GM23338 (cell line): ENCODE results near the gene GADD45GIP1. TPM values are rescaled to one million over a fixed set of nuclear protein-coding genes. Genes with fewer than 3 reads are reported as not detected.
A peak's percentile ranks its signal among the peaks of the same experiment; 100 is the strongest.

Experiments
- ATAC-seq: fragments of 200-7000 bp; cut with Tn5 transposase; 3 replicates; pipeline ENCODE4 v1.9.1; 2020
- DNase-seq: peaks from one replicate; pipeline ENCODE4 v3.0.0-alpha.2; 2015; ENCODE audit warnings: low spot score
- H2AFZ ChIP-seq: fragments of 200-600 bp; sonication (generic); 2 replicates; pipeline ENCODE4 v1.8.0; 2016; ENCODE audit warnings: antibody characterized with exemption, mild to moderate bottlenecking, moderate library complexity
- H3F3A ChIP-seq: fragments of 200-600 bp; sonication (generic); replicated peaks from 2 replicates; pipeline ENCODE4 v1.8.0; 2017; ENCODE audit warnings: antibody characterized with exemption, mixed run types, low read depth
- H3K27ac ChIP-seq: fragments of 200-600 bp; sonication (generic); 2 replicates; pipeline ENCODE4 v1.6.1; 2016; ENCODE audit warnings: low read depth
- H3K27me3 ChIP-seq: fragments of 200-600 bp; sonication (generic); 2 replicates; pipeline ENCODE4 v1.8.0; 2016; ENCODE audit warnings: mild to moderate bottlenecking, mixed run types, moderate library complexity; ENCODE audit not compliant: insufficient read depth
- H3K36me3 ChIP-seq: fragments of 200-600 bp; sonication (generic); 2 replicates; pipeline ENCODE4 v1.8.0; 2016; ENCODE audit warnings: mild to moderate bottlenecking; ENCODE audit not compliant: insufficient read depth
- H3K4me1 ChIP-seq: fragments of 200-600 bp; sonication (generic); 2 replicates; pipeline ENCODE4 v1.8.0; 2016; ENCODE audit warnings: mild to moderate bottlenecking, moderate library complexity; ENCODE audit not compliant: insufficient read depth
- H3K4me2 ChIP-seq: fragments of 200-600 bp; sonication (generic); 2 replicates; pipeline ENCODE4 v1.7.1; 2017; ENCODE audit warnings: mixed run types
- H3K4me3 ChIP-seq: fragments of 200-600 bp; sonication (generic); 2 replicates; pipeline ENCODE4 v1.6.1; 2016; ENCODE audit warnings: mixed run types
- H3K79me2 ChIP-seq: fragments of 200-600 bp; sonication (generic); replicated peaks from 2 replicates; pipeline ENCODE4 v1.8.0; 2017; ENCODE audit warnings: mild to moderate bottlenecking; ENCODE audit not compliant: insufficient read depth
- H3K9me2 ChIP-seq: fragments of 200-600 bp; sonication (generic); 2 replicates; pipeline ENCODE4 v1.8.0; 2017; ENCODE audit not compliant: insufficient read depth
- H4K20me1 ChIP-seq: fragments of 200-600 bp; sonication (generic); replicated peaks from 2 replicates; pipeline ENCODE4 v1.8.0; 2017; ENCODE audit warnings: mild to moderate bottlenecking; ENCODE audit not compliant: insufficient read depth
- H3K27ac Mint-ChIP-seq: 2 replicates; pipeline ENCODE4 v1.8.0; 2020; ENCODE audit warnings: inconsistent platforms, mild to moderate bottlenecking, moderate library complexity, mixed read lengths
- H3K27me3 Mint-ChIP-seq: 3 replicates; pipeline ENCODE4 v1.8.0; 2022; ENCODE audit warnings: low read depth, mild to moderate bottlenecking, moderate library complexity, mixed read lengths, inconsistent platforms; ENCODE audit not compliant: insufficient read depth, poor library complexity
- H3K36me3 Mint-ChIP-seq: 3 replicates; pipeline ENCODE4 v1.8.0; 2021; ENCODE audit warnings: low read depth, mild to moderate bottlenecking, inconsistent platforms, moderate library complexity, mixed read lengths
- H3K4me1 Mint-ChIP-seq: 3 replicates; pipeline ENCODE4 v1.8.0; 2020; ENCODE audit warnings: mild to moderate bottlenecking, inconsistent platforms, mixed read lengths
- H3K4me3 Mint-ChIP-seq: 3 replicates; pipeline ENCODE4 v1.8.0; 2021; ENCODE audit warnings: moderate library complexity, mild to moderate bottlenecking, inconsistent platforms, mixed read lengths
- H3K9me3 Mint-ChIP-seq: 3 replicates; pipeline ENCODE4 v1.8.0; 2020; ENCODE audit warnings: moderate library complexity, mild to moderate bottlenecking, inconsistent platforms, mixed read lengths
- EZH2 ChIP-seq: fragments of 200-600 bp; sonication (generic); IDR thresholded peaks from one replicate; pipeline ENCODE4 v1.8.0; 2017; ENCODE audit warnings: antibody characterized with exemption, mild to moderate bottlenecking, low read depth; ENCODE audit not compliant: unreplicated experiment
- STAT1 ChIP-seq: IDR thresholded peaks from one replicate; pipeline ENCODE4 v1.6.1; 2016; ENCODE audit warnings: antibody characterized with exemption; ENCODE audit not compliant: unreplicated experiment
- ZNF331 ChIP-seq: fragments of 250-450 bp; sonication (Bioruptor Pico); IDR thresholded peaks from 2 replicates; pipeline ENCODE4 v1.5.0; 2020; ENCODE audit warnings: low read depth, mild to moderate bottlenecking, moderate library complexity
- polyA plus RNA-seq: library from polyadenylated mRNA; unstranded; fragments of >200 nt; fragmentation: Nextera tagmentation; extraction: Ambion mirVana; gene quantifications from 2 replicates; pipeline ENCODE4 v1.2.1, GENCODE V29; 2016
- total RNA-seq: library from RNA; depleted of rRNA; stranded (reverse); fragments of >200 nt; shearing (Covaris generic); gene quantifications from 2 replicates; pipeline ENCODE4 v1.2.3, GENCODE V29; 2014
- TF ChIP-seq, protein P1 (sequence below): IDR thresholded peaks from 2 replicates; pipeline ENCODE4 v1.6.1; 2016; ENCODE audit warnings: antibody characterized with exemption
- TF ChIP-seq, protein P2 (sequence below): fragments of 250-450 bp; sonication (Bioruptor Pico); IDR thresholded peaks from 2 replicates; pipeline ENCODE4 v1.5.0; 2020; ENCODE audit warnings: mild to moderate bottlenecking, moderate library complexity
- TF ChIP-seq, protein P3 (sequence below), 2 experiments: fragments of 200-600 bp in 1 of 2; sonication (generic) in 1 of 2; conservative IDR thresholded peaks; 2 replicates each; pipeline versions ENCODE4 v1.5.1 to v1.6.1; 2016 to 2017; ENCODE audit warnings: antibody characterized with exemption in 2 of 2, low read depth in 2 of 2, mild to moderate bottlenecking in 2 of 2, moderate library complexity in 1 of 2

The GADD45GIP1 gene
- total and polyA plus RNA-seq, 2 experiments from 2014 or later, result 63.9 to 255 TPM

DNA sequence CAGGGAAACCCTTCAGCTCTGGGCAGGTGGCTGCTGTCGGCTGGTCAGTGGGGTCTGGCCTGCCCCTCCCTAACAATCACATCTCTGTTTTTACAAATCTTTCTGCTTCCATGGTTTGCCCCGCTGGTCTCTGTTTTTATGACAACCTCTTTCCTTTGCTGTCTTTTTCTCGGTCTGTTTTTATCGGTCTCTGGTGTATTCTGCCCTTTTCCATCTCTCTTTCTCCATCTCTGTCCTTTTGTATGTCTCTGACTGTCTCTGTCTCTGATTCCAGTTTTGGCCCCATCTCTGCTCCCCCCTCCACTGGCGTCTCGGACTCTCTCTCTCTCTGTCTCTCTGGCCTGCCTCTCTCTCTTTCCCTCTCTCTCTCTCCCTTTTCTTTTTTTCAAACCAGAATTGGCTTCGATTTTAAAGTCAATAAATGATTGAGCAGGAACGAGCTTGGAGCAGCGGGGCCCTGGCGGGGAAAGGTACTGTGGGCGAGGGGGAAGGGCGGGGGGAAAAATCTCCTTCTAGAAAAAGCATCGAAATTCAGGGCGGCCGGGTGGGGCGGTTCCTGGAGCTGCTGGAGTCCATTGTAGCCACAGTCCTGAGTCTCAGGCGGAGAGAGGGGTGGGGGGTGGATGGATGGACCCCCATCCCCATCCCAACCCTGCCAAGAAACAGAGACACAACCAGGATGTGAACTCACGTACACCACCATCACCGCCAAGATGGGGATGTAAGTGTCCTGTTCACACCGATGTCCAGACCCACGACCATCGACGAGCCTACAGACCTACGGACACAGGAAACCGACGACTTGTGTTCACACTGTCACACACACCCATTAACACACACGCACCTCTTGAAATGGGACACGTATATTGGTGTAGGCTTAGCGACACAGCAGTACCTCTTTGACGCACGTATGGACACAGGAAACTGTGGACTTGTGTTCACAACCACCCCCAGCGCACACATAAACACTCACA is 41.2 kb upstream of the GADD45GIP1 start:
- Histone ChIP-seq H3K4me1 (no peaks in the 10 kb centered on the region), H4K20me1 (no peaks in the 10 kb centered on the region; the same call in 1 of the 2 replicates), H3K4me2 (no peak overlapping the region), H3K9me2 (no peaks in the 10 kb centered on the region), H3K36me3 (no peaks in the 10 kb centered on the region), H3K79me2 (no peaks in the 10 kb centered on the region), H3K4me3 (no peak overlapping the region), H3K27me3 (peaks cover 81% of the 10 kb centered on the region), H3K27ac (no peak overlapping the region), H3F3A (peaks cover 8% of the 10 kb centered on the region; the same call in 1 of the 2 replicates), H2AFZ (no peak overlapping the region)
- Mint-ChIP-seq H3K36me3 (peaks cover 4% of the 10 kb centered on the region; the same call in 2 of the 3 replicates), H3K9me3 (peaks cover 5% of the 10 kb centered on the region; the same call in 1 of the 3 replicates), H3K27ac (no peak overlapping the region), H3K27me3 (peaks cover 76% of the 10 kb centered on the region), H3K4me1 (peaks cover 5% of the 10 kb centered on the region), H3K4me3 (no peak overlapping the region; the same call in 2 of the 3 replicates)
- no peak for DNase-seq
- TF ChIP-seq, protein P1, sequence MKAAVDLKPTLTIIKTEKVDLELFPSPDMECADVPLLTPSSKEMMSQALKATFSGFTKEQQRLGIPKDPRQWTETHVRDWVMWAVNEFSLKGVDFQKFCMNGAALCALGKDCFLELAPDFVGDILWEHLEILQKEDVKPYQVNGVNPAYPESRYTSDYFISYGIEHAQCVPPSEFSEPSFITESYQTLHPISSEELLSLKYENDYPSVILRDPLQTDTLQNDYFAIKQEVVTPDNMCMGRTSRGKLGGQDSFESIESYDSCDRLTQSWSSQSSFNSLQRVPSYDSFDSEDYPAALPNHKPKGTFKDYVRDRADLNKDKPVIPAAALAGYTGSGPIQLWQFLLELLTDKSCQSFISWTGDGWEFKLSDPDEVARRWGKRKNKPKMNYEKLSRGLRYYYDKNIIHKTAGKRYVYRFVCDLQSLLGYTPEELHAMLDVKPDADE, result no peak
- TF ChIP-seq EZH2 (peak; percentile 52), STAT1 (no peak), ZNF331 (CRISPR knock-in tag) (no peak)
- TF ChIP-seq, protein P2, sequence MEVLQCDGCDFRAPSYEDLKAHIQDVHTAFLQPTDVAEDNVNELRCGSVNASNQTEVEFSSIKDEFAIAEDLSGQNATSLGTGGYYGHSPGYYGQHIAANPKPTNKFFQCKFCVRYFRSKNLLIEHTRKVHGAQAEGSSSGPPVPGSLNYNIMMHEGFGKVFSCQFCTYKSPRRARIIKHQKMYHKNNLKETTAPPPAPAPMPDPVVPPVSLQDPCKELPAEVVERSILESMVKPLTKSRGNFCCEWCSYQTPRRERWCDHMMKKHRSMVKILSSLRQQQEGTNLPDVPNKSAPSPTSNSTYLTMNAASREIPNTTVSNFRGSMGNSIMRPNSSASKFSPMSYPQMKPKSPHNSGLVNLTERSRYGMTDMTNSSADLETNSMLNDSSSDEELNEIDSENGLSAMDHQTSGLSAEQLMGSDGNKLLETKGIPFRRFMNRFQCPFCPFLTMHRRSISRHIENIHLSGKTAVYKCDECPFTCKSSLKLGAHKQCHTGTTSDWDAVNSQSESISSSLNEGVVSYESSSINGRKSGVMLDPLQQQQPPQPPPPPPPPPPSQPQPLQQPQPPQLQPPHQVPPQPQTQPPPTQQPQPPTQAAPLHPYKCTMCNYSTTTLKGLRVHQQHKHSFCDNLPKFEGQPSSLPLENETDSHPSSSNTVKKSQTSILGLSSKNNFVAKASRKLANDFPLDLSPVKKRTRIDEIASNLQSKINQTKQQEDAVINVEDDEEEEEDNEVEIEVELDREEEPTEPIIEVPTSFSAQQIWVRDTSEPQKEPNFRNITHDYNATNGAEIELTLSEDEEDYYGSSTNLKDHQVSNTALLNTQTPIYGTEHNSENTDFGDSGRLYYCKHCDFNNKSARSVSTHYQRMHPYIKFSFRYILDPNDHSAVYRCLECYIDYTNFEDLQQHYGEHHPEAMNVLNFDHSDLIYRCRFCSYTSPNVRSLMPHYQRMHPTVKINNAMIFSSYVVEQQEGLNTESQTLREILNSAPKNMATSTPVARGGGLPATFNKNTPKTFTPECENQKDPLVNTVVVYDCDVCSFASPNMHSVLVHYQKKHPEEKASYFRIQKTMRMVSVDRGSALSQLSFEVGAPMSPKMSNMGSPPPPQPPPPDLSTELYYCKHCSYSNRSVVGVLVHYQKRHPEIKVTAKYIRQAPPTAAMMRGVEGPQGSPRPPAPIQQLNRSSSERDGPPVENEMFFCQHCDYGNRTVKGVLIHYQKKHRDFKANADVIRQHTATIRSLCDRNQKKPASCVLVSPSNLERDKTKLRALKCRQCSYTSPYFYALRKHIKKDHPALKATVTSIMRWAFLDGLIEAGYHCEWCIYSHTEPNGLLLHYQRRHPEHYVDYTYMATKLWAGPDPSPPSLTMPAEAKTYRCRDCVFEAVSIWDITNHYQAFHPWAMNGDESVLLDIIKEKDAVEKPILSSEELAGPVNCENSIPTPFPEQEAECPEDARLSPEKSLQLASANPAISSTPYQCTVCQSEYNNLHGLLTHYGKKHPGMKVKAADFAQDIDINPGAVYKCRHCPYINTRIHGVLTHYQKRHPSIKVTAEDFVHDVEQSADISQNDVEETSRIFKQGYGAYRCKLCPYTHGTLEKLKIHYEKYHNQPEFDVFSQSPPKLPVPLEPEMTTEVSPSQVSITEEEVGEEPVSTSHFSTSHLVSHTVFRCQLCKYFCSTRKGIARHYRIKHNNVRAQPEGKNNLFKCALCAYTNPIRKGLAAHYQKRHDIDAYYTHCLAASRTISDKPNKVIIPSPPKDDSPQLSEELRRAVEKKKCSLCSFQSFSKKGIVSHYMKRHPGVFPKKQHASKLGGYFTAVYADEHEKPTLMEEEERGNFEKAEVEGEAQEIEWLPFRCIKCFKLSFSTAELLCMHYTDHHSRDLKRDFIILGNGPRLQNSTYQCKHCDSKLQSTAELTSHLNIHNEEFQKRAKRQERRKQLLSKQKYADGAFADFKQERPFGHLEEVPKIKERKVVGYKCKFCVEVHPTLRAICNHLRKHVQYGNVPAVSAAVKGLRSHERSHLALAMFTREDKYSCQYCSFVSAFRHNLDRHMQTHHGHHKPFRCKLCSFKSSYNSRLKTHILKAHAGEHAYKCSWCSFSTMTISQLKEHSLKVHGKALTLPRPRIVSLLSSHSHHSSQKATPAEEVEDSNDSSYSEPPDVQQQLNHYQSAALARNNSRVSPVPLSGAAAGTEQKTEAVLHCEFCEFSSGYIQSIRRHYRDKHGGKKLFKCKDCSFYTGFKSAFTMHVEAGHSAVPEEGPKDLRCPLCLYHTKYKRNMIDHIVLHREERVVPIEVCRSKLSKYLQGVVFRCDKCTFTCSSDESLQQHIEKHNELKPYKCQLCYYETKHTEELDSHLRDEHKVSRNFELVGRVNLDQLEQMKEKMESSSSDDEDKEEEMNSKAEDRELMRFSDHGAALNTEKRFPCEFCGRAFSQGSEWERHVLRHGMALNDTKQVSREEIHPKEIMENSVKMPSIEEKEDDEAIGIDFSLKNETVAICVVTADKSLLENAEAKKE (CRISPR knock-in tag), result no peak
- TF ChIP-seq, protein P3, sequence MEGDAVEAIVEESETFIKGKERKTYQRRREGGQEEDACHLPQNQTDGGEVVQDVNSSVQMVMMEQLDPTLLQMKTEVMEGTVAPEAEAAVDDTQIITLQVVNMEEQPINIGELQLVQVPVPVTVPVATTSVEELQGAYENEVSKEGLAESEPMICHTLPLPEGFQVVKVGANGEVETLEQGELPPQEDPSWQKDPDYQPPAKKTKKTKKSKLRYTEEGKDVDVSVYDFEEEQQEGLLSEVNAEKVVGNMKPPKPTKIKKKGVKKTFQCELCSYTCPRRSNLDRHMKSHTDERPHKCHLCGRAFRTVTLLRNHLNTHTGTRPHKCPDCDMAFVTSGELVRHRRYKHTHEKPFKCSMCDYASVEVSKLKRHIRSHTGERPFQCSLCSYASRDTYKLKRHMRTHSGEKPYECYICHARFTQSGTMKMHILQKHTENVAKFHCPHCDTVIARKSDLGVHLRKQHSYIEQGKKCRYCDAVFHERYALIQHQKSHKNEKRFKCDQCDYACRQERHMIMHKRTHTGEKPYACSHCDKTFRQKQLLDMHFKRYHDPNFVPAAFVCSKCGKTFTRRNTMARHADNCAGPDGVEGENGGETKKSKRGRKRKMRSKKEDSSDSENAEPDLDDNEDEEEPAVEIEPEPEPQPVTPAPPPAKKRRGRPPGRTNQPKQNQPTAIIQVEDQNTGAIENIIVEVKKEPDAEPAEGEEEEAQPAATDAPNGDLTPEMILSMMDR (conservative IDR thresholded peaks at IDR 0.05; ENCODE audit: low read depth in 2 of 2), result no peak
- no peak for ATAC-seq
